ENCODE data around the gene SHROOM3.
A peak's percentile ranks its signal among the peaks of the same experiment; 100 is the strongest.

Gene SHROOM3

GRCh38 chr4:76689145-76689817 lies 254.3 kb downstream of the SHROOM3 start:
- TF ChIP-seq GLIS3 (CRISPR knock-in tag; IDR thresholded peaks at IDR 0.05) (no peak), PPARA (CRISPR knock-in tag; IDR thresholded peaks at IDR 0.05; ENCODE audit: borderline replicate concordance) (no peak), SNAI2 (CRISPR knock-in tag; IDR thresholded peaks at IDR 0.05) (0 out of 2 replicates have a peak, but pooled peaks have one; percentile 8)

DNA sequence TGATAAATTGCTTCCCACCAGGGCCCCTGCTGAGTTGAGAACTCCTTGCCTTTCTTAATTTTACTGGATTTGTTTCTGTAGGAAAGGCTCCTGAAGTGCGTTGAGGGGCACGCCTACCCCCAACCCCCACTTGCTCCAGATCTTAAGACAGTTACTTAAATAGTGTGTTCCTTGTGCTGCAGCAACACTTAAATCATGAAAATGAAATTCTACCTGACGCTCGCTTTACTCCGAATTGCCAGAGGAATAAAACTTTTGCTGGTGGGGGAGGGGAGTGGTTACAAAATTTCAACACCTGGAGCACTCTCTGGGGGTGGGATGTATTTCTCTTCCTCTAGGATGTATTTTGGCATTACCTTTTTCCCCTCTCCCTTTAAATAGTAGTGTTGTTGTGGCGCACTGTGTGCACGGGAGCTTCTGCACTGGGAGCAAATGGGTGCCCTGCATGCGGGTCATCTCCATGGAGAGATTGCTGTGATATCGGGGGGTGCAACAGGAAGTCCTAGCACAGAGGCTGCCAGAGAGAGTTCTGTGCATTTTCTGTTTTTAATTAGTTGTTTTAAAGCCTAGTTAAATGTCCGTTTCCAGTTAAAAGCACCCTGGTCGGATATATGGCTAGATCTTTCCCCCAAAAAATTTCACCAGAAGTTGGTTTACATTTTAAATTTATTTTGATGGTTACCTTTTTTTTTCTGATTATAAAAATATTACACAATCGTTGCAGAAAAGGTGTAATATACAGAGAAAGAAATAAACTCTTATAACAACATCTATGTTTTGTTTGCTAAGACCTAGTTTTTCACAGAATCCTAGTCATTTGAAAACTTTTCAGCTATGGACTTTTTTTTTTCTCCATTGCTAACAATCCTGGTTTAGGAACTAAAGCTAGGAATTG lies 255.2 kb downstream of the SHROOM3 start:
- TF ChIP-seq TCF4 (CRISPR knock-in tag; IDR thresholded peaks at IDR 0.05; ENCODE audit: borderline replicate concordance) (peak; percentile 63; the same call in 1 of the 2 replicates), TSHZ2 (CRISPR knock-in tag; IDR thresholded peaks at IDR 0.05) (peak; percentile 47; the same call in 1 of the 2 replicates), ZNF70 (CRISPR knock-in tag; IDR thresholded peaks at IDR 0.05) (no peak)
- peak; percentile 78 for ATAC-seq

More at GRCh38 chr4:76689145-76689817, 254.3 kb downstream of the SHROOM3 start:
- ATAC-seq = peak; percentile 66

DNA sequence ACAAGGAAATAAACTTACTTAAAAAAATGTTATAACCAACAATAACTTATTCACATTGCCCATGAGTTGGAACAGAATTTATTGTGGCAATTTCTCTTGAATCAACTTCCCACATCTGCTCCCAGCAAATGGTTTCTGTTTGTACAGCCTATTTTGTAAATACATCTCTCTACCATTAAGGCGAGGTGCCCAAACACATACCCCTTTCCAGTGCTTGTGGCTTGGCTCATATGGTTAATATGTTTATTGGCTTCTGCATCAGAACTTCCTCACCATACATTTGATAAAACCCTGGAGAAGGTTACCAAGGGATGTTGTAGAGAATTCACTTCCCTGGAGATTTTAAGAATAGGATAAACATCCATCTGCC lies 255.9 kb downstream of the SHROOM3 start:
- peak; percentile 8; the same call in 2 of the 3 replicates for ATAC-seq
- TF ChIP-seq ZFP30 (CRISPR knock-in tag; IDR thresholded peaks at IDR 0.05) = no peak
- no peak for TF ChIP-seq BACH2 (CRISPR knock-in tag; IDR thresholded peaks at IDR 0.05; ENCODE audit: borderline replicate concordance)
- TF ChIP-seq ISL1 (CRISPR knock-in tag; IDR thresholded peaks at IDR 0.05) = no peak
- TF ChIP-seq ZFP3 (CRISPR knock-in tag; IDR thresholded peaks at IDR 0.05) = no peak
- TF ChIP-seq PPARA (CRISPR knock-in tag; IDR thresholded peaks at IDR 0.05; ENCODE audit: borderline replicate concordance) = no peak
- no peak for TF ChIP-seq PATZ1 (CRISPR knock-in tag; IDR thresholded peaks at IDR 0.05; ENCODE audit: borderline replicate concordance)

DNA sequence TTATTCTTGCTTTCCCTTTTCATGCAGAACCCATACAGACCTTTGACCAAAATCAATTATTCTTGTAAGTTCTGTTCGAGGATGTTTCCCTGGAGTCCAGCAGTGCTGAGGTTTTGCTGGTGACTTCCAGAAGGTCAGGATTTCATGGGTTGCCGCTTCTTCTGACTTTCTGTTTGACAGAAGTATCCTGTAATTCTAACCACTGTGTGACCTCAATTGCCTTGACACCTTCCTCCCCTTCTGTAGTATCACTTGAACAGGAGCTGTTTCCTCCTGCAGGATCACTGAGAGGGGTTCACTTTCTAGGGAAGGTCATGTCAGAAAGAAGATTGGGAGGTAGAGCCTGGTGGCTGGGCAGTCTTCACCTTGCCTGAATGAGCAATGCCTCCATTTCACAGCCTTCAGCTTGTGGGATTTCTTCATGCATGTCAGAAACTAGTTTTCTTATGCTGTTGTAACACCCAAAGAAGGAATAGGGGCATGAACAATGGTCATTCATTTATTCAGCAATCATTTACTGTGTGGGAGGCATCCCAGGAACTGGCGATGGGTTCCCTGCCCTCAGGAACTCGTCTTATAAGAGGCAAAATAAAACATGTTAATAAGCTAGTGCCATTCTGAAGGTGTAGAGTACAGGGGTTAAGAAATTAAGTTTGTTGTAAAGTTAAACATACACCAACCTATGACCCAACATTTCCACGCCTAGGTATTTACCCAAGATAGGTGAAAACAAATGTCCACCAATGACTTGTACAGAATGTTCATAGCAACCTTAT lies 257.0 kb downstream of the SHROOM3 start:
- TF ChIP-seq ISL1 (CRISPR knock-in tag; IDR thresholded peaks at IDR 0.05) = no peak
- TF ChIP-seq ZC3H10 (CRISPR knock-in tag; IDR thresholded peaks at IDR 0.05) = no peak
- TF ChIP-seq ARNTL (CRISPR knock-in tag; IDR thresholded peaks at IDR 0.05; ENCODE audit: borderline replicate concordance, low read depth) = no peak
- TF ChIP-seq, protein P1, sequence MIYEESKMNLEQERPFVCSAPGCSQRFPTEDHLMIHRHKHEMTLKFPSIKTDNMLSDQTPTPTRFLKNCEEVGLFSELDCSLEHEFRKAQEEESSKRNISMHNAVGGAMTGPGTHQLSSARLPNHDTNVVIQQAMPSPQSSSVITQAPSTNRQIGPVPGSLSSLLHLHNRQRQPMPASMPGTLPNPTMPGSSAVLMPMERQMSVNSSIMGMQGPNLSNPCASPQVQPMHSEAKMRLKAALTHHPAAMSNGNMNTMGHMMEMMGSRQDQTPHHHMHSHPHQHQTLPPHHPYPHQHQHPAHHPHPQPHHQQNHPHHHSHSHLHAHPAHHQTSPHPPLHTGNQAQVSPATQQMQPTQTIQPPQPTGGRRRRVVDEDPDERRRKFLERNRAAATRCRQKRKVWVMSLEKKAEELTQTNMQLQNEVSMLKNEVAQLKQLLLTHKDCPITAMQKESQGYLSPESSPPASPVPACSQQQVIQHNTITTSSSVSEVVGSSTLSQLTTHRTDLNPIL (CRISPR knock-in tag; IDR thresholded peaks at IDR 0.05; ENCODE audit: low read depth) = no peak
- TF ChIP-seq ESRRG (CRISPR knock-in tag; IDR thresholded peaks at IDR 0.05) = no peak
- no peak for ATAC-seq

DNA sequence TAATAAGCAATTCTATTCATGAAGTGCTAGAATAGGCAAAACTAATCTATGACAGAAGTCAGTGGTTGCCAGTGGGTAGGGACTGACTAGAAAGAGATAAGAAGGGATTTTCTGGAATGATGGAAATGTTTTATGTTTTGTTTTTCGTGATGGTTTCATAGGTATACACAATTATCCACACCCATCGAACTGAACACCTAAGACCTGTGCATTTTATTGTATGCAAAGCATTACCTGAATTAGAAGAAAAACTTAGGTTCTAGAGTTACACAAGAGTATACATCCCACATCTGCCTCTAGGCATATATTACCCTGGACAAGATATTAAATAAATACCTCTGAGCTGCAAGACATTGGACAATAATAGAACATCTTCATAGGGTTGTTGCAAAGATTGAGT lies 257.7 kb downstream of the SHROOM3 start:
- ATAC-seq = no peak
- TF ChIP-seq ISL1 (CRISPR knock-in tag; IDR thresholded peaks at IDR 0.05) (no peak), OSR1 (CRISPR knock-in tag; IDR thresholded peaks at IDR 0.05) (no peak), ZFP30 (CRISPR knock-in tag; IDR thresholded peaks at IDR 0.05) (no peak), POU6F1 (CRISPR knock-in tag; IDR thresholded peaks at IDR 0.05; ENCODE audit: borderline replicate concordance, low read depth) (no peak), SNAI2 (CRISPR knock-in tag; IDR thresholded peaks at IDR 0.05) (no peak), TSHZ2 (CRISPR knock-in tag; IDR thresholded peaks at IDR 0.05) (no peak), CSDC2 (CRISPR knock-in tag; IDR thresholded peaks at IDR 0.05) (no peak), ZNF70 (CRISPR knock-in tag; IDR thresholded peaks at IDR 0.05) (no peak)
- TF ChIP-seq, protein P1 (CRISPR knock-in tag; IDR thresholded peaks at IDR 0.05; ENCODE audit: low read depth) = no peak
